WTC11 (cell line): ENCODE measurements around the gene SYCE3. TPM values are rescaled to one million over a fixed set of nuclear protein-coding genes. Genes with fewer than 3 reads are reported as not detected.

Experiments used
- ATAC-seq: fragments of 200-7000 bp; cut with Tn5 transposase; 2 replicates; pipeline ENCODE4 v1.10.0; 2021; ENCODE audit warnings: mild to moderate bottlenecking, moderate library complexity
- CTCF ChIA-PET: fragments of 300-600 bp; sonication (Branson Sonifier 250); formaldehyde crosslinking; loops from one replicate; lab custom pipeline; 2021; ENCODE audit warnings: antibody characterized with exemption; lab: Charles Lee
- POLR2A ChIA-PET: fragments of 350-600 bp; sonication (Branson Sonifier 250); formaldehyde crosslinking; loops from one replicate; lab custom pipeline; 2021; ENCODE audit warnings: antibody characterized with exemption; lab: Charles Lee
- DNase-seq: peaks from one replicate; pipeline ENCODE4 v3.0.0; 2021; ENCODE audit warnings: low spot score
- H3K27ac Mint-ChIP-seq: 2 replicates; pipeline ENCODE4 v1.8.0; 2021; ENCODE audit warnings: mixed read lengths
- H3K27me3 Mint-ChIP-seq: 2 replicates; pipeline ENCODE4 v1.8.0; 2021; ENCODE audit warnings: low read depth, mild to moderate bottlenecking, moderate library complexity, mixed read lengths
- H3K36me3 Mint-ChIP-seq: 2 replicates; pipeline ENCODE4 v1.8.0; 2021; ENCODE audit warnings: mixed read lengths
- H3K4me1 Mint-ChIP-seq: 2 replicates; pipeline ENCODE4 v1.8.0; 2022; ENCODE audit warnings: mixed read lengths
- H3K4me3 Mint-ChIP-seq: 2 replicates; pipeline ENCODE4 v1.8.0; 2021; ENCODE audit warnings: mild to moderate bottlenecking, moderate library complexity, mixed read lengths
- H3K9me3 Mint-ChIP-seq: 2 replicates; pipeline ENCODE4 v1.8.0; 2021; ENCODE audit warnings: mixed read lengths
- AR ChIP-seq: fragments of 250-450 bp; sonication (Bioruptor Pico); IDR thresholded peaks from 2 replicates; pipeline ENCODE4 v1.9.0; 2021; ENCODE audit warnings: mild to moderate bottlenecking
- ATF2 ChIP-seq: sonication (generic); formaldehyde crosslinking; IDR thresholded peaks from 2 replicates; pipeline ENCODE4 v1.8.1; 2022; ENCODE audit warnings: low read depth, missing genetic modification reagents, borderline replicate concordance
- CDX4 ChIP-seq: fragments of 250-450 bp; sonication (Bioruptor Pico); IDR thresholded peaks from 2 replicates; pipeline ENCODE4 v1.9.0; 2021; ENCODE audit warnings: moderate library complexity, mild to moderate bottlenecking, inconsistent platforms, borderline replicate concordance
- CREM ChIP-seq: sonication (generic); formaldehyde crosslinking; IDR thresholded peaks from 2 replicates; pipeline ENCODE4 v1.8.1; 2022; ENCODE audit warnings: mild to moderate bottlenecking, missing genetic modification reagents, moderate library complexity
- E2F1 ChIP-seq: sonication (generic); formaldehyde crosslinking; IDR thresholded peaks from 2 replicates; pipeline ENCODE4 v1.8.0; 2022; ENCODE audit warnings: mild to moderate bottlenecking, missing genetic modification reagents
- FOXK1 ChIP-seq: sonication (generic); formaldehyde crosslinking; IDR thresholded peaks from 2 replicates; pipeline ENCODE4 v1.8.0; 2022; ENCODE audit warnings: mild to moderate bottlenecking, moderate library complexity, missing genetic modification reagents
- IRF2 ChIP-seq: sonication (generic); formaldehyde crosslinking; IDR thresholded peaks from 2 replicates; pipeline ENCODE4 v1.8.0; 2022; ENCODE audit warnings: low read depth, missing genetic modification reagents, borderline replicate concordance
- KAT7 ChIP-seq: sonication (generic); formaldehyde crosslinking; IDR thresholded peaks from 2 replicates; pipeline ENCODE4 v1.8.1; 2023; ENCODE audit warnings: missing genetic modification reagents, mild to moderate bottlenecking, borderline replicate concordance
- OVOL2 ChIP-seq: fragments of 250-450 bp; sonication (Bioruptor Pico); IDR thresholded peaks from 2 replicates; pipeline ENCODE4 v1.9.0; 2021; ENCODE audit warnings: mild to moderate bottlenecking, borderline replicate concordance
- RORB ChIP-seq: fragments of 250-450 bp; sonication (Bioruptor Pico); IDR thresholded peaks from 2 replicates; pipeline ENCODE4 v1.9.0; 2021; ENCODE audit warnings: mild to moderate bottlenecking
- ZBTB43 ChIP-seq: sonication (generic); formaldehyde crosslinking; IDR thresholded peaks from 2 replicates; pipeline ENCODE4 v1.8.1; 2023; ENCODE audit warnings: mild to moderate bottlenecking, missing genetic modification reagents
- ZMAT4 ChIP-seq: fragments of 250-450 bp; sonication (Bioruptor Pico); IDR thresholded peaks from 2 replicates; pipeline ENCODE4 v1.9.0; 2021; ENCODE audit warnings: mild to moderate bottlenecking
- ZNF138 ChIP-seq: sonication (generic); formaldehyde crosslinking; conservative IDR thresholded peaks from 2 replicates; pipeline ENCODE4 v1.8.1; 2022; ENCODE audit warnings: mild to moderate bottlenecking, moderate library complexity, missing genetic modification reagents
- ZNF219 ChIP-seq: sonication (generic); formaldehyde crosslinking; IDR thresholded peaks from 2 replicates; pipeline ENCODE4 v1.8.0; 2023; ENCODE audit warnings: missing genetic modification reagents, mild to moderate bottlenecking, borderline replicate concordance
- ZNF263 ChIP-seq: sonication (generic); formaldehyde crosslinking; IDR thresholded peaks from 2 replicates; pipeline ENCODE4 v1.8.1; 2022; ENCODE audit warnings: low read depth, mild to moderate bottlenecking, moderate library complexity, missing genetic modification reagents
- ZNF416 ChIP-seq: fragments of 250-450 bp; sonication (Bioruptor Pico); IDR thresholded peaks from 2 replicates; pipeline ENCODE4 v1.9.0; 2021; ENCODE audit warnings: mild to moderate bottlenecking, inconsistent platforms
- total RNA-seq: library from RNA; stranded (reverse); gene quantifications from 3 replicates; pipeline ENCODE4 v1.2.3, GENCODE V29; 2021

Gene SYCE3
- total RNA-seq, 1 experiment from 2014 or later: 0.46 TPM

GRCh38 chr22:50561401-50562358 is 1.0 kb downstream of the SYCE3 start (continued):
- TF ChIP-seq AR (CRISPR knock-in tag) (no peak), ZNF263 (CRISPR knock-in tag) (no peak), RORB (no peak), ZNF219 (CRISPR knock-in tag) (no peak), ZMAT4 (no peak), KAT7 (CRISPR knock-in tag) (no peak), OVOL2 (no peak)

- no peak for ATAC-seq
- H3K4me1 Mint-ChIP-seq: peaks cover 20% of the 10 kb centered on the region
- no peaks in the 10 kb centered on the region for H3K36me3 Mint-ChIP-seq
- peaks cover 39% of the 10 kb centered on the region for H3K27me3 Mint-ChIP-seq
- TF ChIP-seq E2F1 (CRISPR knock-in tag): no peak
- TF ChIP-seq ZNF416 (CRISPR knock-in tag): no peak
- TF ChIP-seq ZNF138: no peak
- TF ChIP-seq CDX4 (CRISPR knock-in tag): no peak
- TF ChIP-seq CREM (CRISPR knock-in tag): no peak
- TF ChIP-seq IRF2 (CRISPR knock-in tag): no peak
- no peak for TF ChIP-seq ZNF263 (CRISPR knock-in tag)
- no peak for TF ChIP-seq ZBTB43
- no peak for TF ChIP-seq FOXK1 (CRISPR knock-in tag)
- no peak for TF ChIP-seq ATF2
- no peak for DNase-seq
- H3K9me3 Mint-ChIP-seq: no peaks in the 10 kb centered on the region
- H3K27ac Mint-ChIP-seq: no peak overlapping the region
- ChIA-PET CTCF (no interaction called here), POLR2A (no interaction called here)
- no peak overlapping the region for H3K4me3 Mint-ChIP-seq
Observed at GRCh38 chr22:50560034-50560433, 2.7 kb downstream of the SYCE3 start.
